Measurements from ENCODE around the gene NAA80. TPM values are rescaled to one million over a fixed set of nuclear protein-coding genes. Genes with fewer than 3 reads are reported as not detected.
"Not testable (repeated sequence)": the region's sequence is repeated elsewhere in the genome, so short reads cannot be mapped to it uniquely, and the experiment has no call there.

NAA80 gene
- polyA plus RNA-seq, 1 donor = 6.3 TPM

- DNase-seq (ENCODE audit: low read depth) = no peak
Measured at GRCh38 chr3:50270422-50271224, 28.6 kb downstream of the NAA80 start.

GRCh38 chr3:50269977-50270413 lies 29.2 kb downstream of the NAA80 start:
- DNase-seq (ENCODE audit: low read depth) = no peak

GRCh38 chr3:50269460-50269859 lies 29.7 kb downstream of the NAA80 start:
- no peak for DNase-seq (ENCODE audit: low read depth)

- DNase-seq (ENCODE audit: low read depth) = no peak
Measured at GRCh38 chr3:50268703-50269451, 30.3 kb downstream of the NAA80 start, which contains the start of gene SEMA3B. Gene SEMA3B (plus strand): TSS chr3:50269147. CDS start chr3:50269241, 94 bp downstream.

GRCh38 chr3:50268276-50268675 lies 30.9 kb downstream of the NAA80 start:
- DNase-seq (ENCODE audit: low read depth) = no peak

- no peak for DNase-seq (ENCODE audit: low read depth)
Measured at GRCh38 chr3:50267280-50267913, 31.8 kb downstream of the NAA80 start.

- no peak for DNase-seq (ENCODE audit: low read depth)
Measured at GRCh38 chr3:50266836-50267235, 32.4 kb downstream of the NAA80 start.

GRCh38 chr3:50266017-50266416 lies 33.2 kb downstream of the NAA80 start:
- no peak for DNase-seq (ENCODE audit: low read depth)

GRCh38 chr3:50265571-50265970 lies 33.6 kb downstream of the NAA80 start:
- no peak for DNase-seq (ENCODE audit: low read depth)

- DNase-seq (ENCODE audit: low read depth) = no peak
Measured at GRCh38 chr3:50264964-50265485, 34.2 kb downstream of the NAA80 start.

GRCh38 chr3:50264383-50264963 lies 34.7 kb downstream of the NAA80 start:
- peak; percentile 63 for DNase-seq (ENCODE audit: low read depth)

- DNase-seq (ENCODE audit: low read depth) = no peak
Measured at GRCh38 chr3:50263478-50264382, 35.5 kb downstream of the NAA80 start.

GRCh38 chr3:50262778-50263177 lies 36.4 kb downstream of the NAA80 start:
- DNase-seq (ENCODE audit: low read depth) = no peak

GRCh38 chr3:50262200-50262599 lies 37.0 kb downstream of the NAA80 start:
- DNase-seq (ENCODE audit: low read depth) = not testable (repeated sequence)

- no peak for DNase-seq (ENCODE audit: low read depth)
Measured at GRCh38 chr3:50261505-50261904, 37.7 kb downstream of the NAA80 start.

GRCh38 chr3:50260942-50261441 lies 38.2 kb downstream of the NAA80 start:
- DNase-seq (ENCODE audit: low read depth) = no peak

- DNase-seq (ENCODE audit: low read depth) = peak; percentile 81
Measured at GRCh38 chr3:50260027-50260941, 38.9 kb downstream of the NAA80 start.

GRCh38 chr3:50259432-50260026 lies 39.7 kb downstream of the NAA80 start:
- DNase-seq (ENCODE audit: low read depth) = no peak

- no peak for DNase-seq (ENCODE audit: low read depth)
Measured at GRCh38 chr3:50258979-50259378, 40.2 kb downstream of the NAA80 start.
